SK-N-SH (cell line): ENCODE measurements around the gene LGR6. TPM values are rescaled to one million over a fixed set of nuclear protein-coding genes. Genes with fewer than 3 reads are reported as not detected.

ENCODE experiments used
- CTCF ChIA-PET: fragments of 300-600, 350-600 bp; formaldehyde crosslinking; extraction: SDS; loops from one replicate; lab custom pipeline; 2021; lab: Yijun Ruan, JAX
- POLR2A ChIA-PET: fragments of 350-600 bp; sonication (Branson Sonifier 250); formaldehyde crosslinking; extraction: SDS; loops from one replicate; lab custom pipeline; 2020; ENCODE audit warnings: antibody characterized with exemption, inconsistent platforms; lab: Yijun Ruan, JAX
- DNase-seq: peaks from one replicate; pipeline ENCODE4 v3.0.0; 2012
- H2AFZ ChIP-seq: fragments of 200-600 bp; sonication (generic); 2 replicates; pipeline ENCODE4 v1.8.1; 2016; ENCODE audit warnings: antibody characterized with exemption, mild to moderate bottlenecking, low read depth
- H3F3A ChIP-seq: fragments of 200-600 bp; sonication (generic); replicated peaks from 2 replicates; pipeline ENCODE3; 2016; ENCODE audit warnings: antibody characterized with exemption, mild to moderate bottlenecking; ENCODE audit not compliant: insufficient read depth
- H3K27ac ChIP-seq, 2 experiments: fragments of 200-500 bp in 1 of 2; fragments of 200-600 bp in 1 of 2; sonication (Bioruptor generic) in 1 of 2; sonication (generic), shearing (Covaris generic) in 1 of 2; 2 replicates each; pipeline versions ENCODE4 v1.5.1 to v1.6.1; 2014 to 2016; ENCODE audit warnings: low read depth in 2 of 2, inconsistent platforms in 1 of 2, low read length in 1 of 2, mild to moderate bottlenecking in 1 of 2, mixed read lengths in 1 of 2
- H3K27me3 ChIP-seq: fragments of 200-600 bp; sonication (generic), shearing (Covaris generic); 2 replicates; pipeline ENCODE4 v1.6.1; 2016; ENCODE audit warnings: mixed run types; ENCODE audit not compliant: insufficient read depth
- H3K36me3 ChIP-seq, 2 experiments: fragments of 200-500 bp in 1 of 2; fragments of 200-600 bp in 1 of 2; sonication (Bioruptor generic) in 1 of 2; sonication (generic) in 1 of 2; replicated peaks in 1 of 2; 2 replicates each; pipeline versions ENCODE3 to v1.5.1; 2014 to 2016; ENCODE audit warnings: low read length in 1 of 2, mild to moderate bottlenecking in 1 of 2; ENCODE audit not compliant: insufficient read depth in 2 of 2, control insufficient read depth in 1 of 2
- H3K4me1 ChIP-seq, 2 experiments: fragments of 200-500 bp in 1 of 2; fragments of 200-600 bp in 1 of 2; sonication (Bioruptor generic) in 1 of 2; sonication (generic), shearing (Covaris generic) in 1 of 2; 2 replicates each; pipeline versions ENCODE4 v1.5.1 to v1.6.1; 2014 to 2016; ENCODE audit warnings: low read depth in 1 of 2, low read length in 1 of 2, mixed run types in 1 of 2; ENCODE audit not compliant: insufficient read depth in 2 of 2, control insufficient read depth in 1 of 2
- H3K4me2 ChIP-seq: fragments of 200-600 bp; sonication (generic), shearing (Covaris generic); 2 replicates; pipeline ENCODE4 v1.6.1; 2017; ENCODE audit warnings: mixed run types
- H3K4me3 ChIP-seq, 2 experiments: fragments of 200-500 bp in 1 of 2; fragments of 200-600 bp in 1 of 2; sonication (Bioruptor generic) in 1 of 2; sonication (generic), shearing (Covaris generic) in 1 of 2; 2 replicates each; pipeline versions ENCODE4 v1.5.1 to v1.8.1; 2014 to 2016; ENCODE audit warnings: low read depth in 2 of 2, inconsistent platforms in 1 of 2, low read length in 1 of 2, mild to moderate bottlenecking in 1 of 2, mixed read lengths in 1 of 2, moderate library complexity in 1 of 2
- H3K79me2 ChIP-seq: fragments of 200-600 bp; sonication (generic); 2 replicates; pipeline ENCODE4 v1.8.1; 2017; ENCODE audit warnings: mild to moderate bottlenecking; ENCODE audit not compliant: insufficient read depth
- H3K9ac ChIP-seq: fragments of 200-600 bp; sonication (generic); 2 replicates; pipeline ENCODE4 v1.6.1; 2017; ENCODE audit warnings: mixed run types
- H3K9me2 ChIP-seq: fragments of 200-600 bp; sonication (generic); 2 replicates; pipeline ENCODE4 v1.6.1; 2017; ENCODE audit warnings: mixed run types
- H3K9me3 ChIP-seq: fragments of 200-600 bp; sonication (generic); 2 replicates; pipeline ENCODE4 v1.6.1; 2017; ENCODE audit warnings: mixed run types, mild to moderate bottlenecking, moderate library complexity
- H4K20me1 ChIP-seq: fragments of 200-600 bp; sonication (generic); 2 replicates; pipeline ENCODE4 v1.6.1; 2017; ENCODE audit warnings: mild to moderate bottlenecking, mixed run types; ENCODE audit not compliant: insufficient read depth
- CHD2 ChIP-seq: fragments of 150-350 bp; IDR thresholded peaks from 2 replicates; pipeline ENCODE4 v1.6.1; 2018; ENCODE audit warnings: low read length; ENCODE audit not compliant: partially characterized antibody
- ELF1 ChIP-seq: IDR thresholded peaks from 2 replicates; pipeline ENCODE4 v1.4.0; 2012
- FOXJ3 ChIP-seq: sonication (generic); formaldehyde crosslinking; IDR thresholded peaks from 2 replicates; pipeline ENCODE4 v1.5.1; 2020; ENCODE audit warnings: mild to moderate bottlenecking, missing genetic modification reagents
- JUND ChIP-seq: IDR thresholded peaks from 2 replicates; pipeline ENCODE4 v1.4.0; 2012
- MAX ChIP-seq: IDR thresholded peaks from 2 replicates; pipeline ENCODE4 v1.4.0; 2012; ENCODE audit warnings: low read depth
- PBX3 ChIP-seq: IDR thresholded peaks from 2 replicates; pipeline ENCODE4; 2012
- RCOR1 ChIP-seq: fragments of 150-350 bp; IDR thresholded peaks from 2 replicates; pipeline ENCODE4 v1.6.1; 2017; ENCODE audit warnings: antibody characterized with exemption, low read length
- RFX5 ChIP-seq: IDR thresholded peaks from 2 replicates; pipeline ENCODE4 v1.6.1; 2012; ENCODE audit warnings: mild to moderate bottlenecking, improper control_type of control experiment, low read length
- ZBTB33 ChIP-seq: IDR thresholded peaks from 2 replicates; pipeline ENCODE4 v1.4.0; 2012; ENCODE audit warnings: low read depth, borderline replicate concordance
- WGBS: methylation state at CpG from one replicate; pipeline ENCODE4 v1.1.6; 2017; ENCODE audit warnings: low lambda C conversion rate; 5-methylcytosine and 5-hydroxymethylcytosine counted together
- polyA plus RNA-seq, 3 experiments: library from polyadenylated mRNA; depleted of rRNA; stranded (reverse); fragments of >200 nt; gene quantifications; 2 replicates each; pipeline ENCODE4 v1.2.3, GENCODE V29; 2012

Gene LGR6
- polyA plus RNA-seq, 1 of the 3 experiments (the other 2 are of a cell fraction): 0.03 TPM

- Histone ChIP-seq H4K20me1 (no peaks in the 10 kb centered on the region), H3F3A (no peaks in the 10 kb centered on the region), H3K27me3 (peaks cover 13% of the 10 kb centered on the region), H3K4me1 (peaks cover 0 to 6% of the 10 kb centered on the region in 2 experiments; a peak in 1 of 4 replicates), H3K9ac (no peak overlapping the region), H3K79me2 (no peaks in the 10 kb centered on the region), H3K9me2 (no peaks in the 10 kb centered on the region), H3K27ac (no peak overlapping the region), H3K9me3 (no peaks in the 10 kb centered on the region), H3K36me3 (no peaks in the 10 kb centered on the region), H2AFZ (no peak overlapping the region), H3K4me3 (no peak overlapping the region), H3K4me2 (no peak overlapping the region)
- TF ChIP-seq MAX (no peak), RCOR1 (peak; percentile 33; the same call in 1 of the 2 replicates), RFX5 (no peak), ELF1 (no peak), ZBTB33 (no peak), PBX3 (no peak)
- no peak for DNase-seq
- WGBS: 73% methylated on average over 14 of the region's 20 CpGs
- ChIA-PET CTCF (interaction anchor here (0.9 to 2.3 kb wide), 2 partner anchors 10 to 12 kb away, joined by 3 to 17 read pairs; no protein-coding TSS in a partner anchor), POLR2A (no interaction called here)
These were observed 54.5 kb downstream of the LGR6 start for GRCh38 chr1:202247837-202248795.

GRCh38 chr1:202248861-202249260, 55.3 kb downstream of the LGR6 start:
- H2AFZ ChIP-seq: no peak overlapping the region
- no peak for TF ChIP-seq CHD2
- TF ChIP-seq FOXJ3: no peak
- no peak for TF ChIP-seq JUND
- TF ChIP-seq ELF1: no peak
- H4K20me1 ChIP-seq: no peaks in the 10 kb centered on the region
- no peak for DNase-seq
- no peaks in the 10 kb centered on the region for H3F3A ChIP-seq
- H3K27me3 ChIP-seq: peaks cover 13% of the 10 kb centered on the region
- WGBS: 75% methylated on average over 6 of the region's 6 CpGs
- H3K9ac ChIP-seq: no peak overlapping the region
- no peak overlapping the region for H3K27ac ChIP-seq
- no peak overlapping the region for H3K4me2 ChIP-seq
- H3K9me3 ChIP-seq: no peaks in the 10 kb centered on the region
- CTCF ChIA-PET: interaction anchor here (1.0 to 2.5 kb wide), 2 partner anchors 12 to 23 kb away, joined by 3 to 12 read pairs; no protein-coding TSS in a partner anchor
- H3K9me2 ChIP-seq: no peaks in the 10 kb centered on the region
- POLR2A ChIA-PET: no interaction called here
- no peaks in the 10 kb centered on the region for H3K36me3 ChIP-seq
- no peaks in the 10 kb centered on the region for H3K79me2 ChIP-seq
- H3K4me1 ChIP-seq: peaks cover 0 to 6% of the 10 kb centered on the region in 2 experiments; a peak in 1 of 4 replicates
- H3K4me3 ChIP-seq: no peak overlapping the region
